ENCODE data around the gene TDRD12. TPM values are rescaled to one million over a fixed set of nuclear protein-coding genes. Genes with fewer than 3 reads are reported as not detected.
"Not testable (repeated sequence)": the region's sequence is repeated elsewhere in the genome, so short reads cannot be mapped to it uniquely, and the experiment has no call there.

Gene TDRD12
- total and polyA plus RNA-seq, 8 donors: 0.06 to 0.84 (median 0.11) TPM; not detected in 3

- intact Hi-C loops (cut with DNase I): no loop called here
- Histone ChIP-seq H3K4me3 (no peak overlapping the region), H3K27ac (no peak overlapping the region), H3K9me3 (no peaks in the 10 kb centered on the region), H3K36me3 (no peaks in the 10 kb centered on the region), H3K4me1 (no peaks in the 10 kb centered on the region), H3K27me3 (no peaks in the 10 kb centered on the region)
- DNase-seq: no peak
- ATAC-seq: no peak
- no peak for FAIRE-seq
- TF ChIP-seq CTCF (IDR thresholded peaks at IDR 0.05): no peak
- 62 to 76% methylated on average over 7 of the region's 7 CpGs for WGBS, 2 donors
These were observed 118.0 kb downstream of the TDRD12 start for GRCh38 chr19:32837531-32837930.

GRCh38 chr19:32842061-32842460 lies 122.5 kb downstream of the TDRD12 start:
- DNase-seq (no peak), FAIRE-seq (no peak), ATAC-seq (no peak)
- TF ChIP-seq CTCF (IDR thresholded peaks at IDR 0.05): no peak
- H3K9me3 ChIP-seq: no peaks in the 10 kb centered on the region
- no peaks in the 10 kb centered on the region for H3K4me1 ChIP-seq
- 74 to 86% methylated on average over 8 of the region's 8 CpGs for WGBS, 2 donors
- intact Hi-C loops (cut with DNase I): no loop called here
- H3K27me3 ChIP-seq: no peaks in the 10 kb centered on the region
- H3K27ac ChIP-seq: no peak overlapping the region
- no peak overlapping the region for H3K4me3 ChIP-seq
- no peaks in the 10 kb centered on the region for H3K36me3 ChIP-seq

GRCh38 chr19:32843716-32844245 lies 124.2 kb downstream of the TDRD12 start:
- WGBS, 2 donors: 89 to 94% methylated on average over 19 of the region's 19 CpGs
- H3K27ac ChIP-seq: no peak overlapping the region
- no peak for TF ChIP-seq CTCF (IDR thresholded peaks at IDR 0.05)
- no peaks in the 10 kb centered on the region for H3K36me3 ChIP-seq
- intact Hi-C loops (cut with DNase I): no loop called here
- DNase-seq: no peak
- no peaks in the 10 kb centered on the region for H3K4me1 ChIP-seq
- FAIRE-seq: no peak
- no peaks in the 10 kb centered on the region for H3K27me3 ChIP-seq
- ATAC-seq: no peak
- H3K9me3 ChIP-seq: no peaks in the 10 kb centered on the region
- no peak overlapping the region for H3K4me3 ChIP-seq

GRCh38 chr19:32848035-32848434 lies 128.5 kb downstream of the TDRD12 start:
- FAIRE-seq; H3K4me1 ChIP-seq; H3K4me3 ChIP-seq; DNase-seq; H3K27ac ChIP-seq; H3K9me3 ChIP-seq; ATAC-seq; H3K27me3 ChIP-seq; intact Hi-C loops (cut with DNase I); H3K36me3 ChIP-seq: not testable (repeated sequence)
- 0% methylated on average over 1 of the region's 2 CpGs; no CpG with 5 or more reads in 1 of the 2 donors for WGBS, 2 donors

- H3K27ac ChIP-seq: no peak overlapping the region
- H3K9me3 ChIP-seq: no peaks in the 10 kb centered on the region
- no peaks in the 10 kb centered on the region for H3K4me1 ChIP-seq
- no peaks in the 10 kb centered on the region for H3K27me3 ChIP-seq
- H3K4me3 ChIP-seq: no peak overlapping the region
- FAIRE-seq: no peak
- no peak for TF ChIP-seq CTCF (IDR thresholded peaks at IDR 0.05)
- DNase-seq: peak in 1 of 6 donors; percentile 11
- WGBS, 2 donors: 85 to 94% methylated on average over 6 of the region's 6 CpGs
- no peak for ATAC-seq
- H3K36me3 ChIP-seq: no peaks in the 10 kb centered on the region
- intact Hi-C loops (cut with DNase I): no loop called here
These were observed 132.6 kb downstream of the TDRD12 start for GRCh38 chr19:32852216-32852615.

GRCh38 chr19:32856818-32857217 lies 137.3 kb downstream of the TDRD12 start:
- WGBS, 2 donors: 89 to 94% methylated on average over 7 of the region's 7 CpGs
- intact Hi-C loops (cut with DNase I); ATAC-seq; H3K9me3 ChIP-seq; H3K4me3 ChIP-seq; H3K27me3 ChIP-seq; H3K27ac ChIP-seq; FAIRE-seq; H3K4me1 ChIP-seq; H3K36me3 ChIP-seq: not testable (repeated sequence)
- DNase-seq: peak in 1 of 6 donors; percentile 7

Measured in pancreas (tissue), 10 donors.